ENCODE measurements around the gene PLD4.

The PLD4 gene

DNA sequence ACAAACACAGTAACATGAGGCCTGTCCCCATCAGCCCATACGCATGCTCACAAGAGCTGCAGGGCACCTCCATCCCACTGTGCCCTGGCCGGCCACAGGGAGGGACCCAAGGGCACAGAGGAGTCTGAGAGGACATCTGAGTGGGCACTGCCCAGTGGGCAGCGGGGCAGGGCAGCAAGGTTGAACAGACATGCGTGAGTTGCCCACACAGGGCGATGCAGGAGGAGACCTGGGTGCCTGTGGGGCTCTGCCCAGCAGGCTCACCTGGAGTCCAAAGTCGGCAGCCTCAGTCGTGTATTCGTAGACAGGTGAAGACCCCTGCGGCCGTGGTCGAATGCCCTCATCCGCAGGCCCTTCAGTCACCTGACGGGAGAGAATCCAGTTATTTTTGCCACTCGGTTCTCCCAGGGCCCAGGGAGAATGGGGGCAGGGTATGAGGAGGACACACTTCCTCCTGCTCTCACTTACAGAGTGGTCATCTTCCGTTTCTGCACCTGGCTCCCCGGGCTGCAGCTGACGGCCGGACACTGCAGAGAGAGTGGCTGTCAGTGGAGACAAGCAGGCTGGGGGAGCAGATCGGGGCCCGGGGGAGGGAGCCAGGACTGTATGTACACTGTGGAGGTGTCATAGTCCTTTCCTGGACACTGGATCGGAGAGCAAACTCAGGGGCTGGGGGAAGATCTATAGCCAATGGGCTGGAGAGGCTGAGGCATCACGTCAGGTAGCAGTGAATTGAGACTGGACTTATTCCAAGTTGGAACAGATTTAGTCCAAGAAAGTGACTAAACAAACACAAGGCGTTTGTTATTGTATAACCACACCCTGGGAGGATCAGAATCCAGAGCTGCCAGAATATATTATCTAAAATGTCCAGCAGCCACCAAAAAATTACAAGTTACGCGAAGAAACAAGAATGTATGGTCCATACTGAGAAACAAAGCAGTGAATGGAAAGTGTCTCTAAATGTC, 32.8 kb downstream of the PLD4 start:
- DNase-seq, result no peak

DNA sequence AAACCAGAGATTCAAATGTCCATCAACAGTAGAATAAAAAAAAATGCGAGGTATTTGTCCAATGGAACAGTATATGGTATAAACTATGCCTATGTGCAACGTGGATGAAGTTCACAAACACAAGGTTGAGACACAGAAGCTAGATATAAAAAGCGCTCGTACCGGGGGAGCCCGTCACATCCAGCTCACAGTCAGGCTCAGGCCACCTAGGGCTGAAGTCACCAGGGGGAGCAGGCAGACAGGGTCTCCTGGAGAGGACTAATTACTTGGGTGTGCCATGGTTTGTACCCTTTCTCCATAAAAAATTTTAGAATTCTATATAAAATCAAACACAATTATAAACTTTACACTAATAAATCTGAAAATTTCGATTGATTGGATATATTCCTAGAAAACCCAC, 39.9 kb downstream of the PLD4 start:
- no peak for DNase-seq

DNA sequence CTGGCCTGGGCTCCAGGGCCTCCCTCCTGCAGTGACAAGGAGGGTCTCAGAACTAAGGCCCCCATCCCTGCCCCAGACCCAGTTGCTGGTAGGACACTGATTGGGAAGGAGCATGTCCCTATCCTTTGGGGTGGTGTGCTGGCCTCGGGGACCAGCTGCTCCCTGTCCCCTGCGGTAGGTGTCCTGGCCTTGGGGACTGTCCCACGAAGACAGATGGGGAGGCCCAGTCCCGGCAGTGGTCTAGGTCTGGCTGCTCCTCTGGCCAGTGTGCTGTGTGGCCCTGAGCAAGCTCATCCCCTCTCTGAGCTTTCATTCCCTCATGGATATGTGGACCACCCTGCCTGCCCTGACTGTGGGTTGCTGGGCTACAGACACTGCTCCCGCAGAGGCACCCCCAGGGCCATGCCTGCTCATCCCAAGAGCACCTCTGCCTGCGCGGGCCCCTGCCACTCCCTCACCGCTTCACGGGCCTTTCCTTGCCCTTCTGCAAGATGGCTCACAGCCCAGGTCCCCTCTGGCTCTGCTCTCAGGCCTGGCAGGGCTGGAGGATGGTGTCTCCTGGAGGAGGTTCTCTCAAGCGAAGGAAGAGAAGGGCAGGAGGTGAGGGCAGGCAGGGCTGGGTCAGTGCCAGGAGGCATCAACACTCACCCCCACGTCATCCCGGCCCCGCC, 41.0 kb downstream of the PLD4 start:
- DNase-seq, result no peak

DNA sequence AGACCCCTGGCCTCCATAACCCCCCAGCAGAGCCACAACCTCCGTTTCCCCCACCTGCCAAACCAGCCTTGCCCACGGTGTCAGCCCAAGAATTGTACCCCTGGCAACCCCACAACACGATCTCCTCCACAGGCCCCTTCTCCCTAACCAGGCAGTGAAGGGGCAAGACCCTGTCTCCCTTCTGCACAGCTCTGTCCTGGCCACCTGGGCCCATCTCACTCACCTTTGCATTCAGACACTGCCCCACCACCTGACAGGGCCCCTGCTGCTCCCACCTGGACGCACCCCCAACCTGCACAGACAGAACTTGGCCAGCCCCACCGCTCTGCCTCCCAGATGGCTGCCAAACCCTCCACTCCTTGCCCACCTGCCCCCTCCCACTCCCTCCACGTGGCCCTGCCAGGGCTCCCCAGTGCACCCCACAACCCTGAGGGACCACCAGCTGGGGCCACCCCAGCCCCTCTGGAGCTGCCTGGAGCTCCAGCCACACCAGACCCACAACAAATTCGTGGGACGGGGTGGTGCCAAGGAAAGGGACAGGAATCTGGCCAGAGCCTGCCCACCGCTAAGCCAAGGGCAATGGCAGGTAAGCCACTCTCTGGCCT, 41.7 kb downstream of the PLD4 start:
- DNase-seq, result no peak

DNA sequence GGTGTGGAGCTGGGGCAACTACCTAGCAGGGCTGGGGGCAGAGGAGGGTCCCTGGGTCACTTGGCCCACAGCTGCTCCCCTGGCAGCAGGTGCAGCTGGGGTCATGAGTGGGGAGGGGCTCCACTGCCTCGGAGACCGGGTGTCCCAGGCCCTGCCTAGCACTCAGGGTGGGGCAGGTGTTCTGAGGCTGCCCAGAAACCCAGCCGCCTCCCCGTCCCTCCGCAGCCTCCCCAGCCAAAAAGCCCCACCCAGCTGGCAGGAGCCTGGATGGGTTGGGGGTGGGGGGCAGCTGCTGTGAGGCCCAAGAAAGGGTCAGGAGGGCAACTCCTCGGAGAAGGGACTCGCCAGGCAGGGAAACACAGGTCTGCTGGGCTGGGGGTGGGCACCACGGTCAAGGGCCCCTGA, 42.3 kb downstream of the PLD4 start:
- DNase-seq, result no peak

DNA sequence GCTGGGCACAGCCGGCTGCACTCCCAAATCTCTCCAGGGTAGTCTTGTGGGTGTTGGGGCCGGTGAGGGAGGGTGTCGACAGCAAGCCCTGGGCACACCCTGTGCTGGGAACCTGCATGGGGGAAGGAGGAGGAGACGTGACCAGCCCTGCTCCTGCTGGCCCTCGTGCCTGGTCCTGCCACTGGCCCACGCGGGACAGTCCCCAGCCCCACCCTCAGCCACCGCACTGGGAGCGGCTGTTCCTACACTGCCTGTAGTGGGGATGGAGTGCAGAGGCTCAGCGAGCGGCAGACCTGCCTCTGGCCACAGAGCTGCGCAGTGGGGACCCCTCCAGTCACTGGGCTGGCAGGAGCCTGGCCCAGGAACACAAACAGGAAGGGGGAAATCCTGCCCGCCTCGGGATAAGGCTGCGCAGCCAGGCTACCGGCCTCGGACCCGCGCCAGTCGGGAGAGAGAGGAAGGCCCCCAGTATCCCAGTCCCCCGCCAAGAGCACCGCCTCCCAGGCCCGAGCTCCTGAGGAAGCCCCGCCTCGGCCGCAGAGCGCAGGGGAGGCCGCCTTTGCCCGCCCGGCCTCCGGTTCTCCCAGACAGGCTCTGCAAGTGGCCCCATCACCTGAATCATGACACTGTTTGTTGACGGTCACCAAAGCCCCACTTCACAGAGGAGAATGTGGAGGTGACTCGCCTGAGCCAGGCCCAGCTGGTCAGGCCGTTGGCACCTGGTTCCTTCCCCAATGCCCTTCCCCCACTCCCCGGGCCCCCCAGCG, 42.9 kb downstream of the PLD4 start:
- no peak for DNase-seq

DNA sequence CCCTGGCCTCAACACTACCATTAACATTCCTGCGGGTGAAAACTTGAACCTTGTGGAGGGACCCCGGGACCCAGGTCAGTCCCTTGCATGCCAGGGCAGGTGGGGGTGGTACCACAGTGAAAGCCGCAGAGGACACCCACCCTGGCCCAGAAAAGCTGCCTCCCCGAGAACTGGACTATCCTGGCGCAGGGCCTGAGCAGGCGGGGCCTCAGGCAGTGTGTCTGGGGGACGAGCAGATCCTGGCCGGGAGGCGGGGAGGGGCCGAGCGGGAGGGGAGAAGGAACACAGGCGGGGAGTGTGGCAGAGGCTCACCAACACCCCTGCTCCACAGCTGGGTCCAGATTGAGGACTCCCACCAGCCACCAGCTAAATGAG, 43.5 kb downstream of the PLD4 start:
- no peak for DNase-seq

DNA sequence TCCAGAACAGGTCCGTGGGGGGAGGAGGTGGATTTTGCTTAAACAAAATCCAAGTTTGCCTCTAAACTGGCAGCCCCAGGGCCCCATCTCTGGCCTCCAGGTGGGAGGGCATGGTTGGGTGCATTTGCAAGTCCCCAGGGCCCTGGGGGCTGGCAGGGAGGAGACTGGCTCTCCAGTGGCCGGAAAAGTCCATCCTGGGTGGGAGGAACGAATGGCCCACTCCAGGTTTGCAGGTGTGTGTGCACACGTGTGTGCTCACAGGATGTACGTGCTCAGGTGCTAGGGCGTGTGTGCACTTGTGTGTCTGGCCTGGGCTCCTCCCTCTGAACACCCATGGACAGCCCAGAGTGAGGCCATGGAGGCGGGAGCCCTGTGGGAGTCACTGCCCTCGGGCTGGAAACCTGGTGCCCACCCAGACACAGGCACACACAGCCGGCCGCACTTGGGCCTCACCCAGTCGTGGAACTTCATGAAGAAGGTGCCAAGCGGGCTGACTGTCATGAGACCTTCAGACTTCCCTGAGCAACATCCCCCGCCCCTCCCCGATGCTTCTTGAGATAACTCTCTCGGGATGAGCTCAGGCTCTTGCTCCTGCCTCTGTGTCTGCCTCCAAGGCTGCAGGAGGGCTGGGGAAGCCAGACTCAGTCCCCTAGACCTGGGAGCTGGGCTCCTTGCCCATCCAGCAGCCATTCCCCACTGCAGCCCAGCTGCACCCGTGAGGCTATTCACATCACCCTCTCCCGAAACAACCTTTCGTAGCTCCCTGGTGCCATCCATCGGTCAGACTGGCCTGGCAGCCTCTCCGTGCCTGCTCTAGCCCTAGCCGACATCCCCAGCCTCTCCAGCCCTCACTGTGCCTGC, 44.1 kb downstream of the PLD4 start:
- no peak for DNase-seq

DNA sequence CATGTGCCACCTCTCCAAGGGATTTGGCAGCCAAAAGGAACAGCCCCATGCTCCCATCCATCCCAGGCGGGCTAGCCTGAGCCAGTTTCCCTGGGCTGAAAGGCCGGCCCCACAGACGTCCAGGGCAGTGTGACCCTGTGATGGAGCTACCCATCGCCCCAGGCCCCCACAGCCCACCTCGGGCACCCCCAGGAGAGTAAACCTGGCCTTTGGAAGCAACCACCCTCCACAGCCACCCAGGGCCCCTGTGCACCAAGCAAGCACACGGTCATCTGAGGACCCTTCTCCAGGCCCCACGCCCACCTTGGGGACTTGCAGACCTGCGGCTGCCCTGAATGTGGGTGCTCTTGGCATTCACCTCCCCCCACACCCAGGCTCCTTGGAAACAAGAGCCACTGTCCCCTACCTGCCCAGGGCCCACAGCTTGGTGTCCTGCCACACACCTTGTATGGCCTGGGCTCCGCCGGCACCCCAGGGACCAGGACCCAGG, 45.1 kb downstream of the PLD4 start:
- no peak for DNase-seq

DNA sequence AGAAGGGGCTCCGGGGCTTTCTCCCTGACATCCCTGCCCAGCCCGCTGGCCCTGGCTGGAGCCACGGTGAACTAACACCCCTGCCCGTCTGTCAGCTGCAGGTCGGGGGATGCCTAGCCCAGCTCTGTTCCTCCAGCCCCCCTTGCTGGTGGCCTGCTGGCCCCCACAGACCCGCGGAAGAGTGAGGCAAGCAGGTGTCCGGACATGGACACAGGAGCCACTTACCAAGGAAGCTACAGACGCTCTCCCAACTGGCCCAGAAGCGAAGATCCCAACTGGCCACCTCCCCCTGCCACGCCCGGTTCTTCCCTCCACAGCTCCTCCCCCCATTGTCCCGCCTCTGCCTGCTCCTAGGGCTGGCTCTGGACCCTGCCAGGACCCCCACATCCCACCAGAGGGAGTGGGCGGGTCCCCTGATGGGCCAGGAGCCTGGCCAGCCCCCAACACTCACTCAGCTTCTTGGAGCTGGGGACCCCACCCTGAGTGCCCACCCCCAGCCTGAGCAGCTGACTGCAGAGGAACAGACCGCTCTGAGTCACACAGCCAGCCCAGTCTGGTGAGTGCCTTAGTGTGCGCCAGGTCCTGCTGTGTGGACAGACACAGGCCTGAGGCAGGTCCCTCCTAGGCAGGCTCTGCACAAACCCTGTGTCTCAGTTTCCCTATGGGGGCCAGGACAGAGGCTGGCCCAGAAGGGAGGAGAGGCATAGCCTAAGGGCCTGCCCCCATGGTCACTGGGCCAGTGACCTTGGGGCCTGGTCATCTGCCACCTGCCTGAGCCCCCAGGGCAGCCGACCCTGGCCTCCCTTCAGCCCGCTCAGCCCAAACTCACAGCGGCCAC, 45.8 kb downstream of the PLD4 start:
- no peak for DNase-seq

DNA sequence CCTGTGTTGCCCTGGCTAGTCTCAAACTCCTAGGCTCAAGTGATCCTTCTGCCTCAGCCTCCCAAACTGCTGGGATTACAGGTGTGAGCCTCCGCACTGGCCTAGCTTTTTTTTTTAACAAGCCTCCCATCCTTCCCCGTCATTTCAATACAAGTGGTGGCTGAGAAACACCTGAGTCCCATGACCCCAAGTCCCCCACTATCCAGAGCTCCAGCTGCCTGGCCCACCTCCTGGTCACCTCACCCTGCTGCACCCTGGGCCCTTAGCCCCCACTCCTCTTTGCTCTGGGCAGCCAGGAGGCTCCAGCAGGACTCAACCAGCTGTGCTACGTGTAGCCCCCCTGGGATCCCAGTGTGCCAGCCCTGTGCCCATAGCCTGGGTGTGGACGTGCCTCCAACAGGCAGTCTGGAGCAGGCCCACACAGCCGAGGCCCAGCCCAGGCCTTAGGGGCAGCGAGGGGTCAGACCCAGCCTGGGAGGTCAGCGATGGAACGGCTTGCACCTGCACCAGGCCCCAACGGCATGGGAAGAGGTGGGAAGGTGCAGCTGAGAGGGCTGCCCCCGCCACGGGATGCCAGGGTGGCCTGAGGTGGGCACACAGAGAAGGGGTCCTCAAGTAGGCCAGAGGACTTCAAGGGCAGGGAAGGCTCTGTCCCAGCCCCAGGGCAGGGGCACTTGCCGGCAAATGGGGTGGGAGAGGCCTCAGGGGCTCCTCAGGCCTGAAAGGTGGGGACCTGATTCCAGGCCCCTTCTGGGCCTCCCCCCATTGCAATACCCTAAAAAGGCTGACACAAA, 47.0 kb downstream of the PLD4 start:
- no peak for DNase-seq

DNA sequence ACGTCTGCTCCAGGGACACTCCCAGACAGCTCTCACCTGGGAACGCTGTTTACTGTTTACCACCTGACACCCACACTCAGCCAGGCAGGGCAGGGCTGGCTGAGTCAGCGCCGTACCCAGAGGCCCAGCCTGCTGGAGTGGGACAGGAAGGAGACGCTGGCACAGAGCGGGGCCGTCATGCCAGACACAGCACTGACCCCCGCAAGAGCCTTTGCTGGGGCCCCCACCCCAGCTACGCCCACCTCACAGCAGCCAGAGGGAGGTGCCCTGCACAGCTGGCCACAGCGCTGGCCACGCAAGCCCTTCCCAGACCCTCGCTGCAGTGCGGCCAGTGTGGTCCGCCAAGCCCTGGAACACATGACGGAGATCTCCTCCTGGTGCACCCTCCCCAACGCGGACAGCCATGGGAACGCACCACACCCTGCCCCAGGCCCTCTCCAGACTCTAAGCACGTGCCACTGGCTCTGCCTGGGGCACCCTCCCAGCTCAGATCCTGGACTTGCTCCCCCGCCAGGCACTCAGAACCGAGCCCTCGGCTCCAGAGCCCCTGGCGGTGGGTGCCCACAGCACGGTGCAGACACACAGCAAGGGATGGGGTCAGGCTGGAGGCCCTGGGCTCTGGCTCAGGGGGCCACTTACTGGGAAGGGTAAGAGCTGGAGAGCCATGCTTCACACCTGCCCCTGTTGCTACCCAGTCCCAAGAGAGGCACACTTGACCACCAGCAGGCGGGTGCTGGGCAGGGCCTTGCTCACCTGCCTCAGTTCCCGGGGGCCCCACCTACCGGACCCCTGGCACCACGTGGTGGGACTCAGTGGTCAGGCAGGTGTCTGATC, 47.8 kb downstream of the PLD4 start:
- DNase-seq, result peak in 1 of 2 experiments; percentile 25

DNA sequence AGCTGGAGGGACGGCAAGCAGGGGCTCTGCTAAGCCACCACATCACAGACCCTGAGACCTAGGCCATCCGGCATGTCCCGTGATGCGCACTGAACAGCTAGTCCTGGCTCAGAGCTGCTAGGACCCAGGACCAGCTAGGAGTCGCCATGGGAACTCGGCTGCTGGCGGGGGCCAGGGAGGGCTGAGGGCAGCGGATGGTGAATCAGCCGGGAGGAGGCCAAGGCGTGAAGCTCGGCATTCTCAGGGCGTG, 48.4 kb downstream of the PLD4 start:
- no peak for DNase-seq

DNA sequence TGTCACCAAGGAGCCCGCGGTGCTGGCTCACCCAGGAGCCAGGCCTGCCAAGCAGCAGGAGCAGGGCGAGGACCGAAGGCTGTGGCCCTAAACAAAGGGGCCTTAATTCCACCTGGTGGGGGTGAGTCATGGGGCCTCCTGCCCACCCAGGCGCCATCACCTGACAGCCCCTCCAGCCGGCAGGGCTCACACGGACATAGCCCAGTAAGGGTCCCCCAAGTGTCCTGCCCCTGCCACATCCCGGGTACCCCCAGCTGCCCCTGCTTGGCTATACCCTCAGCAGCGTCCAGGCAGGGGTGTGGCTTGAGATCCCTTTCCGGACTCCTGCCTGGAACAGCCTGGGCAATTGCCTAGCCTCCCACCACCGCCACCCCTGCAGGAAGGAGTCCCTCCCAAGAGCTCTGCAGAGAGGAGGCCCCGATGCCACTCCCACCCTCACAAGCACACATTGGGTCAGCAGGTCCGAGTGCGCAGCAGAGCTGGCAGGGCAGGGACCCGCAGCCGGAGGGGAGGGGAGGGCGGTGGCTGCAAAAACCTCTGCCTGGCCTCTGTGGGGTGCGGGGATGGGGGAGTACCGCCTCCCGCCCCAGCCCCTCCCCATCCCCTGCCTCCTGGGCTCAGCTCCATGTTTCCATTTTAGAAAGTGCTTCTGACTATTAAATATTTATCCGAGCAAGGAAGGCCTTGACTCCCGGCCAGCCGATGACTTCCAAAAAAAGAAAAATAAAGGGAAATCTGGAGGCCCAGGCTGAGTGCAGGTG, 48.9 kb downstream of the PLD4 start:
- DNase-seq, result no peak

DNA sequence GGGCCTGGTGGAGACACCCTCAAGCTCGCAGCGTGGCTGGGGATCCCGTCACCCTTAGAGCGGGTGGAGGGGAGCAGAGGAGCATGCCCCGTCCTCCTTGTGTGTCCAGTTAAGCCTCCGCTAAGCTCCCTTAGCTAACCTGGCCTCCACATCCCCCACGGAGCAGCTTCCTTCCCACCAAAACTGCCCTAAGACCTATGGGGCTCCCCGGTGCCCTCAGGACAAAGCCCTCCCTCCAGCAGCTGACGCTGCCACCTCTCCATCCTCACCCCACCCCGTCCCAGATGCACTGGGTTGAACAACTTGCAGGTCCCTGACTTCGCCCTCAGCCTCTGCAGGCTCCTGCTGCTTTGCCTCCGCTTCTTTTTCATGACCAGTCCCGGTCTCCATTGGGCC, 49.5 kb downstream of the PLD4 start:
- no peak for DNase-seq

DNA sequence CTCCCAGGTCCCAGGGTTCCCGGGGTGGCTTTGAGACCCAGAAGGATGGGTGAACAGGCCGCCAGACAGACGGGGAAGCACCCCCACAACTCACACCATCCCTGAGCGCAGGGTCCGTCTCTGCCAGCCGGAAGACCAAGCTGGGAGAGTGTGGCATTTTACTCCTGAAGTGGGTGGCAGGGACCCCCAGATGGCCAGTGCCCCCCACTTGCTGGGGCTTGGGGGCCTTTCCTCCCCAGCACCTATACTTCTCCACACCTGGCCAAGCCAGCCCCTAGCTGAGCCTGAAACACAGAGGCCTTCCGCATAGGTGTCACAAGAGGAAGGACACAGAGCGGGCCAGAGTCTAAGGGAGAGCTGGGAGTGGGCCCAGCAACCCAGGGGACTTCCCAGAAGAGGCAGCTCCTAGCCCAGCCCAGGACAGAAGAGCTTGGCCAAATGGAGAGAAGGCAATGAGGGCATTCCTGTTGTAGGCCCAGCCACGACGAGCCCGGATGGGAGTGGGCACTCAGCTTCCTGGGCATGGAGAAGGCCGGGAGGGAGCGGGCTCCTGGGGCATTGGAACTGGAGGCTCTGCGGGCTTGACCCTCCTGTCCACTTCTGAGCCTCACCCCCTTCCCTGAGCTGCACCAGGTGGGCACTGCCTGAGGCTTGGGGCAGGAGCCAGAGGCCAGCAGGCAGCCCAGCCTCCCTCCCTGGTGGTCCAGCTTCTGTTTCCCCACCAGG, 50.1 kb downstream of the PLD4 start:
- DNase-seq, result no peak

DNA sequence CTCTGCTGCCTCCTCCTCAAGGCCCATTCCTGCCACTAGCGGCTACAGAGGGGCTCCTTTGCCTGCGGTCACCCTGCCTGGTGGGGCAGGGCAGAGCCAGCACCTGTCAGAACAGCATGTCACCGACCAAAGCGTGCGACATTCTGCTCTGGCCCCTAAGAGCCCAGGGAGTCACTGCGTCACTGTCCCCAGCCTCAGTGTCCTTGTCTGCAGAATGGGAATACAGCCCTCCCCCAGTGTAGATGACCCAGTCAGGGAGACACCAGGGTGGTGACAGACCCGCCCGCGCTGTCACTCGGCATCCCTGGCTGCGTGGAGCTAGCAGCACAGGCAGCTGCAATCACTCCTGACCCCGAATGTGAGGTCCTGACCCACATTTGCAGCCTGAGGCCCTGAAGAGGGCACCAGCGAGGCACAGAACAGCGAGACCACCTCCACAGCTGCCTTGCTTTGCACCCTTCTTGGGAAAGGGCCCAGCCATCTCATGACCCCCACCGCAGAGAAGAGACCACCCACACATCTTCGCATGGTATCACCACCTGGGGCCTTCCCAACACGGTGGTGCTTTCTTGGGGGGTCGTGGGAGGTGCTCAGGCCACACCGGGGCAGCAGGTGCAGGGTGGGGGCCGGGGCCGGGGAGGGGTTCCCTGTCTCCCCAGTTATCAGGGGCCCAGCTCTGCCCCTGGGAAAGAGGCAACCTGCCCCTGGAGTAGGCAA, 51.0 kb downstream of the PLD4 start:
- DNase-seq, result no peak
